ENCODE data around the gene MEF2C.

Gene MEF2C

DNA sequence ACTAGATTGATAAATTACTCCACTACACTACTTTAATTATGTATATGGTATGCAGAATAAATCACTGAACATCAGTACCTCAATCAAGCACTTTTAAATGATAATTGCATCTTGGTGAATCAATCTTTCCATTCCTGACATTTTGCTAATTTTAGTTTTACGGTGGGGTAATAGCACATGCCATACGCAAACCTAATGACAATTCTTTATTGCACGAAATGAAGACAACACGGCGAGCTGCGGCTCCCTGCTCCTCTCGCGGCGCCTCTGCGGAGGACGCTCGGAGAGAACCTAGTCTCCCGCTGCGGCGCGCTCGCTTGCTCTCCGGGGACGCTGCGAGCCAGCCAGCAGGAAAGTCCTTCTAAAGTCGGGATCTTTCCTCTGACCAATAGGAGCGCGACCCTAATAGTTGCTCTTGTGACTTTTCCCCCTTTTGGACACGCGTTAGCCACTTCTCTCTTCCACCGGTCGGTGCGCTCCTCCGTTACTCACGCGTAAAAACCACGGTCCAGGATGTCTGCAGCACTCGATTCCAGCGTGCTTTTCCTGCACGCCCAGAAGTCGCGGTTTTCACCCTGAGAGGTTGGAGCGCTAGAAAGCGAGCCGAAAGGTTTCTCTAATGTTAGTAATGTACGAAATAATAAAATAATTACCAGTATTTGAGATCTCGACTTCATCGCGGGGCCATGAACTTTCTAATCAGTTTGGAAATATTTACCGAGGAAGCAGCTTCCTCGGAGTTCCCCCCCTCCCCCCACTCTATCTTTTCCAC lies 1.0 kb upstream of the MEF2C start:
- intact Hi-C loops (cut with micrococcal nuclease): loop anchor here (2.0 to 10.0 kb wide), 5 partner anchors 37 to 1641 kb away; partner anchors contain the start of gene LYSMD3
- no peaks in the 10 kb centered on the region for H3K27me3 Mint-ChIP-seq
- H3K27ac Mint-ChIP-seq: peak overlapping the region; percentile 87
- H3K4me1 Mint-ChIP-seq (ENCODE audit: low read depth): peaks cover 10% of the 10 kb centered on the region
- H3K9me3 Mint-ChIP-seq: no peaks in the 10 kb centered on the region
- peak overlapping the region; percentile 87 for H3K4me3 Mint-ChIP-seq
- peaks cover 23% of the 10 kb centered on the region for H3K36me3 Mint-ChIP-seq (ENCODE audit: low read depth)

DNA sequence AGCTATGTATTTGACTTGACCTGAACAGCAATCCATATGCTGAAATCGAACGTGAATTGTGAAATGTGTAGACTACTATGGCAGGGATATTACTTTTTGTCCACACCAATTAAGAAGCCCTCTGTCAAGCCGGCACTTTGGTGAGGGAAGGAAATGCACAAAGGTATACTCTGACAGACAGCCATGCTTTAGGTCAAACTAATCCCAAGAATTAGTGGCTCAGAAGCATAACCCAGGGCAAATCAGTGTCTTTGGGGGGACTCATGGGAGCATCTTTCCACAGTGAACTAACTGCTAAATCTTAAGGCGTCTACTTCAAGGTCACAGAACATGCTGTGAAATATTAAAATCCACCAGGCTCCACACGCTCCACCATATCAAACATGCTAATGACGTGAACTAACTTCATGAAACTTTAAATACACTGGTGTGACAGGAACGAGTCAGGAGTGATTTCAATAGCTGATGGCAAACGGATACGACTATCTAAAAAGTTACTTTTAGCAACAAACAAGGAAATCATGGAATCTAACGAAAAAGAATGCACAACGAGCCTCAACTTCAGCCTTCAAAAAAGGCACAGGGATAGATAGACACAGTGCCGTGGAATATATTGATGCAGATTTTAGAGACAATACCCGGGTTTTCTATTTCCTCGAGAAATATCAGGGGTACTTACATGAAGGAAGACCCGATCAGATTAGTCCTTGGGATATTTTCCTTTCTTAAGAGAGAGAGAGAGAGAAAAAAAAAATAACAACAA lies 527 bp downstream of the MEF2C start:
- peak overlapping the region; percentile 87 for H3K4me3 Mint-ChIP-seq
- H3K27ac Mint-ChIP-seq: peak overlapping the region; percentile 87
- intact Hi-C loops (cut with micrococcal nuclease): loop anchor here (2.0 to 10.0 kb wide), 5 partner anchors 35 to 1642 kb away; partner anchors contain the start of gene LYSMD3
- no peaks in the 10 kb centered on the region for H3K27me3 Mint-ChIP-seq
- H3K4me1 Mint-ChIP-seq (ENCODE audit: low read depth): no peaks in the 10 kb centered on the region
- H3K9me3 Mint-ChIP-seq: no peaks in the 10 kb centered on the region
- H3K36me3 Mint-ChIP-seq (ENCODE audit: low read depth): peaks cover 21% of the 10 kb centered on the region

GRCh38 chr5:88881571-88881971 lies 1.4 kb downstream of the MEF2C start:
- Mint-ChIP-seq H3K27me3 (no peaks in the 10 kb centered on the region), H3K27ac (no peak overlapping the region), H3K36me3 (ENCODE audit: low read depth) (peaks cover 21% of the 10 kb centered on the region), H3K4me3 (peak overlapping the region; percentile 52), H3K4me1 (ENCODE audit: low read depth) (no peaks in the 10 kb centered on the region), H3K9me3 (no peaks in the 10 kb centered on the region)
- intact Hi-C loops (cut with micrococcal nuclease): loop anchor here (5.0 to 10.0 kb wide), 3 partner anchors 34 to 1643 kb away; partner anchors contain the start of gene LYSMD3

DNA sequence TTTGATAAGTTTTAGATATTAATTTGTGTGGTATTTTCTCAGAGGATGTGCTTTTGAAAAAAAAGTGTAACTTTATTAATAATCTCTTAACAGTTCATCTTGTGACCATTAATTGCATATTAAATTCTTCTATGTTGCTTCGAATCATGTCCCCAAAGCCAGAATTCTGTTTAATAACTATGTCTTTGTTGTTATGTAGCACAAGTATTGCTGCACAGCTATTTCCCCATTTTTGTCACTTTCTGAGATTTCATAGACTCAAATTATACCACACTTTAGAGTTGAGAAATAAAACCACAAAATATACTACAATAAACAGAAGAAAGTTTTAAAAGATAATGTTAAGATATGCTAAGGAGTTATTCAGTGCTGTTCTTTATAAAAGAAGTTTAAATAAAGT lies 2.8 kb downstream of the MEF2C start:
- Mint-ChIP-seq H3K4me3 (no peak overlapping the region), H3K27me3 (no peaks in the 10 kb centered on the region), H3K9me3 (no peaks in the 10 kb centered on the region), H3K36me3 (ENCODE audit: low read depth) (peaks cover 21% of the 10 kb centered on the region), H3K4me1 (ENCODE audit: low read depth) (peaks cover 5% of the 10 kb centered on the region), H3K27ac (no peak overlapping the region)
- intact Hi-C loops (cut with micrococcal nuclease): loop anchor here (5.0 to 10.0 kb wide), 3 partner anchors 33 to 1645 kb away; partner anchors contain the start of gene LYSMD3

- Mint-ChIP-seq H3K36me3 (ENCODE audit: low read depth) (peaks cover 21% of the 10 kb centered on the region), H3K27ac (no peak overlapping the region), H3K4me1 (ENCODE audit: low read depth) (peaks cover 8% of the 10 kb centered on the region), H3K4me3 (no peak overlapping the region), H3K9me3 (no peaks in the 10 kb centered on the region), H3K27me3 (no peaks in the 10 kb centered on the region)
- intact Hi-C loops (cut with micrococcal nuclease): loop anchor here (5.0 to 10.0 kb wide), 4 partner anchors 32 to 1645 kb away; partner anchors contain the start of gene LYSMD3
These were observed 3.3 kb downstream of the MEF2C start for GRCh38 chr5:88879724-88880123.

GRCh38 chr5:88878976-88879375 lies 4.0 kb downstream of the MEF2C start:
- no peak overlapping the region for H3K4me3 Mint-ChIP-seq
- intact Hi-C loops (cut with micrococcal nuclease): loop anchor here (10.0 kb wide), 1 partner anchor 1306 kb away; no protein-coding TSS in a partner anchor
- H3K36me3 Mint-ChIP-seq (ENCODE audit: low read depth): peaks cover 19% of the 10 kb centered on the region
- no peaks in the 10 kb centered on the region for H3K9me3 Mint-ChIP-seq
- H3K4me1 Mint-ChIP-seq (ENCODE audit: low read depth): peaks cover 8% of the 10 kb centered on the region
- H3K27me3 Mint-ChIP-seq: no peaks in the 10 kb centered on the region
- H3K27ac Mint-ChIP-seq: no peak overlapping the region

GRCh38 chr5:88877826-88878225 lies 5.2 kb downstream of the MEF2C start:
- peaks cover 14% of the 10 kb centered on the region for H3K36me3 Mint-ChIP-seq (ENCODE audit: low read depth)
- H3K4me3 Mint-ChIP-seq: no peak overlapping the region
- H3K27ac Mint-ChIP-seq: no peak overlapping the region
- H3K4me1 Mint-ChIP-seq (ENCODE audit: low read depth): peaks cover 8% of the 10 kb centered on the region
- intact Hi-C loops (cut with micrococcal nuclease): loop anchor here (10.0 kb wide), 1 partner anchor 1307 kb away; no protein-coding TSS in a partner anchor
- H3K9me3 Mint-ChIP-seq: no peaks in the 10 kb centered on the region
- H3K27me3 Mint-ChIP-seq: no peaks in the 10 kb centered on the region

DNA sequence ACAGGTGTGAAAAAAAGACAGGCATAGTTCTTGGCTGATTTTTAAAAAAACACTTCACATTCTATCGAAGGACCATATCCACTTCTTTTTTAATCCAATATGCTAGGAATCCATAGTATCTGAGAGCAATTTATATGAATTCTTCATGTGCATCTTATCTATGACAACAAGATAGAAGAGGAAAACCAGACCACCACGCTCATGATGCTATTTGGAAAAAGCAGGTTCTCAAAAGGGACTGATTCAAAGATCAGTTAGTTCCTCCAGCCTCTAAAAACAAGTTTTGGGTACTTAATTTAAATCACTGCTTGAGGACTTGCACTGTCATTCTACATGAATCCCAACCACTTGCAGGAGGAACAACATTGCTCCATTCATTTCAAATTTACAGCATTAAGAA lies 6.3 kb downstream of the MEF2C start:
- H3K4me3 Mint-ChIP-seq: no peak overlapping the region
- H3K4me1 Mint-ChIP-seq (ENCODE audit: low read depth): peaks cover 8% of the 10 kb centered on the region
- no peaks in the 10 kb centered on the region for H3K27me3 Mint-ChIP-seq
- no peaks in the 10 kb centered on the region for H3K9me3 Mint-ChIP-seq
- H3K27ac Mint-ChIP-seq: no peak overlapping the region
- intact Hi-C loops (cut with micrococcal nuclease): loop anchor here (10.0 kb wide), 1 partner anchor 1308 kb away; no protein-coding TSS in a partner anchor
- H3K36me3 Mint-ChIP-seq (ENCODE audit: low read depth): peaks cover 9% of the 10 kb centered on the region

DNA sequence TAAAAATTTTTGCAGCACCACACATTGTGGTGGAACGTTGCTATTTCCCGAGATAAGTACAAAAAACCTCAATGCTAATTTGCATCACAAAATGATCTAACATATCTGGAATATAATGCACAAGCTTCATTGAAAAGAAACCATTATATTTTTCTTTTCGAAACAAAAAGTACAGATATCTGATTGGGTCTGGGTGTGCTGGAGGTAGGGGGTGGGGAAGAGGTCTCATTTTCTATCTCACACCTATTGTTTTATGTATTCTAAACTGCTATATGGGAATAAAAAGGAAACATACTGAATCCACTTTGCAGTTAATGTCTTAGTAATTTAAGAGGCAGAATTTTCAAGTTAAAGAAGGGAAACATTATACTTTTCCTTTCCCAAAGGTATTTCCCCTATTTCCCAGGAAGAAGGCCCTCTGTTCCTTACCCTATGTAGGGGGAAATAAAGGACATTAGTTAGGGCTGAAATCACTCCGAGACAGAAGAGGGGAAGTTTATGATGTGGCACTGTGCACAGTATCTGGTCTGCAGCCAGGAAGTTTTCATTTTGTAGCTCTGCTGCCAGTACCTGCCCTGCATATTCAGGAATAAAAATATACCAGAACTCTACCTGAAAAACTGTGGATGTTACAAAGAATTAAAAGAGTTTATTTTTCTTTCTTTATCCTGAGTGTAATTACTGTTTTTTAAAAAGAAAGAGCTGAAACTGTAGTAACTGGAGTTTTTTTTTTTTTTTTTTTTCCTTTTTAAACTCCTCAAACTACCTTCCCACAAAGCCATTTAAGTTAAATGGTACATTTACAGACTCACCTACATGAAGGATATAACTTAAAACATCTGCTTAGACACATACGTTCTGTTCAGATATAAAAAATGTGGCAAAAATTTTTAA lies 7.4 kb downstream of the MEF2C start:
- intact Hi-C loops (cut with micrococcal nuclease): loop anchor here (10.0 kb wide), 1 partner anchor 1309 kb away; no protein-coding TSS in a partner anchor
- no peak overlapping the region for H3K4me3 Mint-ChIP-seq
- H3K27ac Mint-ChIP-seq: no peak overlapping the region
- H3K36me3 Mint-ChIP-seq (ENCODE audit: low read depth): peaks cover 14% of the 10 kb centered on the region
- no peaks in the 10 kb centered on the region for H3K27me3 Mint-ChIP-seq
- H3K9me3 Mint-ChIP-seq: no peaks in the 10 kb centered on the region
- H3K4me1 Mint-ChIP-seq (ENCODE audit: low read depth): peaks cover 8% of the 10 kb centered on the region

GRCh38 chr5:88873447-88873846 lies 9.5 kb downstream of the MEF2C start:
- intact Hi-C loops (cut with micrococcal nuclease): loop anchor here (10.0 kb wide), 1 partner anchor 1311 kb away; no protein-coding TSS in a partner anchor
- no peak overlapping the region for H3K27ac Mint-ChIP-seq
- H3K4me3 Mint-ChIP-seq: no peak overlapping the region
- peaks cover 18% of the 10 kb centered on the region for H3K36me3 Mint-ChIP-seq (ENCODE audit: low read depth)
- H3K4me1 Mint-ChIP-seq (ENCODE audit: low read depth): peaks cover 8% of the 10 kb centered on the region
- no peaks in the 10 kb centered on the region for H3K27me3 Mint-ChIP-seq
- no peaks in the 10 kb centered on the region for H3K9me3 Mint-ChIP-seq

DNA sequence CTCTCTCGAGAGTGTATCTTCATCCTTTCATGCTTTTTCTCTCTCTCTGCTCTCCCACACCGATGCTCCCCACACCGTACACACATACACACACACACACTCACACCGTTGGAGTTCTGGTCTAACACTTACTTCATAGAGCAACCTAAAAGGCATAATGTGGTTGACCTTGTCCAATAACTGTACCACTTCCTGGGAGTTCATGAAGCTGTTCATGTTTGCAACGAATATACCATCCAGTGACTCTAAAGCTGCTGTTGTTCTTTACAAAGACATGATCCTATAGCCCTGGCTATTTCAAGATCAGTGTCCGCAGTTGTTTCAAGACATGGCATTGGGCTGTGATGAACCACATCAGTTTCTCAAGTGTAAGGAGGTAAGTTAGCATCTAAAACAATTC lies 10.0 kb downstream of the MEF2C start:
- Mint-ChIP-seq H3K27ac (no peak overlapping the region), H3K27me3 (no peaks in the 10 kb centered on the region), H3K36me3 (ENCODE audit: low read depth) (peaks cover 18% of the 10 kb centered on the region), H3K4me3 (no peak overlapping the region), H3K4me1 (ENCODE audit: low read depth) (peaks cover 8% of the 10 kb centered on the region), H3K9me3 (no peaks in the 10 kb centered on the region)
- intact Hi-C loops (cut with micrococcal nuclease): loop anchor here (10.0 kb wide), 1 partner anchor 1312 kb away; no protein-coding TSS in a partner anchor

GRCh38 chr5:88870285-88870684 lies 12.7 kb downstream of the MEF2C start:
- no peaks in the 10 kb centered on the region for H3K27me3 Mint-ChIP-seq
- H3K9me3 Mint-ChIP-seq: no peaks in the 10 kb centered on the region
- peaks cover 4% of the 10 kb centered on the region for H3K4me1 Mint-ChIP-seq (ENCODE audit: low read depth)
- no peak overlapping the region for H3K27ac Mint-ChIP-seq
- intact Hi-C loops (cut with micrococcal nuclease): loop anchor here (10.0 kb wide), 1 partner anchor 1315 kb away; no protein-coding TSS in a partner anchor
- H3K4me3 Mint-ChIP-seq: no peak overlapping the region
- peaks cover 18% of the 10 kb centered on the region for H3K36me3 Mint-ChIP-seq (ENCODE audit: low read depth)

DNA sequence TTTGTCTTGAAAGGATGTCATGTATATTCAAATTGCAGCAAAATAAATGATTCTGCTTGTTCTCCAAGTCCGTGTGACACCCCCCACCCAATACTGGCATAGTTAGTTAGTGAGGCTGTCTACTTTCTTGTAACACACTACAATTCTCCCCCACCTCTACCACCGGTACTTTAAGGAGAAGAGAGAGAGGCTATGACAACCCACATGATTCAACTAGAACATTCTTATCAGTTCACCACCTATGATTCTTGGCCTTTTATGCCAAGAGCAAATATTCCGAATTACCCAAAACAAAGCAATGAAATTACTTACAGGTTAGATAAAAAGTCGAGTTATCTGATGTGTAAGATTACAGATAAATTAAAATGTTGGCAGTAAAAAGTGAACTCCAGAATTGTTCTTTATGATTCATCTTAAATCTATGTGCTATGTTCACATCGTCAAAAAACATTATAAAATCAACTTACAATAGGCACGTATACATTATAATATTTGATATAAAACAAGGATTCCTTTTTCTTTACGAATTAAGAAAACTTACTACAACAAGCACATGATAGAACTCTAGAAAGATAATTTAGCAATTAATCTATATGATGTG lies 14.4 kb downstream of the MEF2C start:
- intact Hi-C loops (cut with micrococcal nuclease): no loop called here
- H3K27ac Mint-ChIP-seq: no peak overlapping the region
- H3K27me3 Mint-ChIP-seq: no peaks in the 10 kb centered on the region
- no peak overlapping the region for H3K4me3 Mint-ChIP-seq
- no peaks in the 10 kb centered on the region for H3K4me1 Mint-ChIP-seq (ENCODE audit: low read depth)
- H3K9me3 Mint-ChIP-seq: no peaks in the 10 kb centered on the region
- H3K36me3 Mint-ChIP-seq (ENCODE audit: low read depth): peaks cover 18% of the 10 kb centered on the region
